Activated T-cell treated with anti-CD3 and anti-CD28 coated beads, Interleukin-2, amount 50 U/mL, for 1 hour (primary cell): Measurements from ENCODE around the gene CDH4.

Experiments
- DNase-seq: peaks from one replicate; pipeline ENCODE4 v3.0.0-alpha.2; 2020

CDH4 gene

GRCh38 chr20:61361501-61361900 lies 109.4 kb downstream of the CDH4 start:
- no peak for DNase-seq

GRCh38 chr20:61364147-61364546 lies 112.1 kb downstream of the CDH4 start:
- no peak for DNase-seq

- no peak for DNase-seq
Observed at GRCh38 chr20:61366914-61367313, 114.9 kb downstream of the CDH4 start.

GRCh38 chr20:61369731-61370520 lies 117.9 kb downstream of the CDH4 start:
- no peak for DNase-seq

GRCh38 chr20:61370841-61371303 lies 118.8 kb downstream of the CDH4 start:
- DNase-seq: no peak

- no peak for DNase-seq
Observed at GRCh38 chr20:61371501-61372136, 119.6 kb downstream of the CDH4 start.

GRCh38 chr20:61372137-61373054 lies 120.3 kb downstream of the CDH4 start:
- DNase-seq: no peak

GRCh38 chr20:61373055-61373399 lies 121.0 kb downstream of the CDH4 start:
- no peak for DNase-seq

- DNase-seq: no peak
Observed at GRCh38 chr20:61373956-61374545, 122.0 kb downstream of the CDH4 start.

GRCh38 chr20:61376541-61377240 lies 124.6 kb downstream of the CDH4 start:
- DNase-seq: no peak

GRCh38 chr20:61378694-61379355 lies 126.8 kb downstream of the CDH4 start:
- no peak for DNase-seq

GRCh38 chr20:61379898-61380544 lies 128.0 kb downstream of the CDH4 start:
- DNase-seq: no peak

GRCh38 chr20:61380545-61380915 lies 128.5 kb downstream of the CDH4 start:
- DNase-seq: no peak

GRCh38 chr20:61382194-61382593 lies 130.1 kb downstream of the CDH4 start:
- DNase-seq: no peak

- no peak for DNase-seq
Observed at GRCh38 chr20:61385296-61385695, 133.2 kb downstream of the CDH4 start.

GRCh38 chr20:61385731-61386130 lies 133.7 kb downstream of the CDH4 start:
- DNase-seq: no peak

- DNase-seq: no peak
Observed at GRCh38 chr20:61387204-61387953, 135.3 kb downstream of the CDH4 start.

GRCh38 chr20:61387954-61388348 lies 135.9 kb downstream of the CDH4 start:
- DNase-seq: no peak

GRCh38 chr20:61389077-61389476 lies 137.0 kb downstream of the CDH4 start:
- no peak for DNase-seq

- DNase-seq: no peak
Observed at GRCh38 chr20:61391185-61391584, 139.1 kb downstream of the CDH4 start.
